Measurements from ENCODE around the gene BABAM2. TPM values are rescaled to one million over a fixed set of nuclear protein-coding genes. Genes with fewer than 3 reads are reported as not detected.

BABAM2 gene
- total and polyA plus RNA-seq, 9 of the 15 experiments (the other 6 are each of a cell fraction or from before 2014, with no cell fraction given), result 10.9 to 37.4 (median 25.6) TPM

DNA sequence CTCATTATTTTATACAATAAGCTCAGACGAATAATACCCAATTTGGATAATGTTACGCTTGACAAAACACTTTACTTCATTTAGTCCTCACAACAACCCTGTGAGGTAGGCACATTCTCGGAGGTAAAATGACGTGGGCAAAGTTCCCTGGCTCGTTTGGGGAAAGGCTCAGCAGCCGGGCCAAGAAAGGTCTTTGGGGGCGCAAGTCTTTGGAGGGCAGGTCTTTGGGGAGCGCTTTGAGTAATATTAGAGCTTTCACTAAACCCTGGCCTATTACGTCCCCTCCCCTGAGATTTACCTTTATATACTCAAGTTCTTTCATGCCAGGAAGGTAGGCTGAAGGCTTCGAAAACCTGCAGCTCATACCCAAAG is 769 bp upstream of the BABAM2 start:
- H2AFZ ChIP-seq (ENCODE audit: low read depth, low read length), result peak overlapping the region; percentile 98
- H3K36me3 ChIP-seq (ENCODE audit: control insufficient read depth, insufficient read depth, low read length), result peaks cover 4% of the 10 kb centered on the region; the same call in 1 of the 3 replicates
- DNase-seq (ENCODE audit: extremely low read depth in 1 of 4, low spot score in 3 of 4) (no peak), FAIRE-seq (no peak), ATAC-seq (peak; percentile 7)
- H3K4me2 ChIP-seq (ENCODE audit: insufficient read depth, low read length), result peak overlapping the region; percentile 96
- no peaks in the 10 kb centered on the region for H3K9me1 ChIP-seq (ENCODE audit: control insufficient read depth, insufficient read depth, low read length)
- TF ChIP-seq IRF9 (tag; IDR thresholded peaks at IDR 0.05) (no peak), ZNF121 (CRISPR knock-in tag; conservative IDR thresholded peaks at IDR 0.05) (no peak), ZZZ3 (IDR thresholded peaks at IDR 0.05) (no peak), CLOCK (CRISPR knock-in tag; IDR thresholded peaks at IDR 0.05; ENCODE audit: borderline replicate concordance) (no peak), ZBTB17 (CRISPR knock-in tag; IDR thresholded peaks at IDR 0.05) (no peak), E2F5 (CRISPR knock-in tag; IDR thresholded peaks at IDR 0.05) (no peak), NR2C2 (CRISPR knock-in tag; IDR thresholded peaks at IDR 0.05) (no peak), NR2C2 (tag; IDR thresholded peaks at IDR 0.05) (0 out of 2 replicates have a peak, but pooled peaks have one; percentile 87)
- TF ChIP-seq, protein P1, sequence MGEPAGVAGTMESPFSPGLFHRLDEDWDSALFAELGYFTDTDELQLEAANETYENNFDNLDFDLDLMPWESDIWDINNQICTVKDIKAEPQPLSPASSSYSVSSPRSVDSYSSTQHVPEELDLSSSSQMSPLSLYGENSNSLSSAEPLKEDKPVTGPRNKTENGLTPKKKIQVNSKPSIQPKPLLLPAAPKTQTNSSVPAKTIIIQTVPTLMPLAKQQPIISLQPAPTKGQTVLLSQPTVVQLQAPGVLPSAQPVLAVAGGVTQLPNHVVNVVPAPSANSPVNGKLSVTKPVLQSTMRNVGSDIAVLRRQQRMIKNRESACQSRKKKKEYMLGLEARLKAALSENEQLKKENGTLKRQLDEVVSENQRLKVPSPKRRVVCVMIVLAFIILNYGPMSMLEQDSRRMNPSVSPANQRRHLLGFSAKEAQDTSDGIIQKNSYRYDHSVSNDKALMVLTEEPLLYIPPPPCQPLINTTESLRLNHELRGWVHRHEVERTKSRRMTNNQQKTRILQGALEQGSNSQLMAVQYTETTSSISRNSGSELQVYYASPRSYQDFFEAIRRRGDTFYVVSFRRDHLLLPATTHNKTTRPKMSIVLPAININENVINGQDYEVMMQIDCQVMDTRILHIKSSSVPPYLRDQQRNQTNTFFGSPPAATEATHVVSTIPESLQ (CRISPR knock-in tag; IDR thresholded peaks at IDR 0.05), result no peak
- peak overlapping the region; percentile 93; the same call in 2 of the 3 replicates for H3K27ac ChIP-seq (ENCODE audit: extremely low read depth, low read depth, low read length)
- 21% methylated on average over 10 of the region's 10 CpGs for WGBS (ENCODE audit: insufficient coverage, low coverage, missing lambda C conversion rate)
- H3K79me2 ChIP-seq (ENCODE audit: control insufficient read depth, insufficient read depth, low read length), result peaks cover 26% of the 10 kb centered on the region
- peak overlapping the region; percentile 57 for H3K4me3 ChIP-seq
- no peaks in the 10 kb centered on the region for H3K27me3 ChIP-seq (ENCODE audit: control insufficient read depth in 2 of 2, insufficient read depth in 2 of 2, low read length in 2 of 2)
- no peaks in the 10 kb centered on the region for H4K20me1 ChIP-seq (replicated peaks; ENCODE audit: control insufficient read depth, insufficient read depth, low read length)
- H3K9me3 ChIP-seq (replicated peaks; ENCODE audit: control insufficient read depth, insufficient read depth, low read depth, low read length), result no peaks in the 10 kb centered on the region
- TSS peak; percentile 76 for BruUV-seq (replicated peaks)
- peak overlapping the region; percentile 84 to 89 for H3K9ac ChIP-seq (ENCODE audit: insufficient read depth in 1 of 2, low read depth in 2 of 2, low read length in 2 of 2)
- peaks cover 6 to 10% of the 10 kb centered on the region in 2 experiments; a peak in 4 of 5 replicates for H3K4me1 ChIP-seq (replicated peaks in 1 of 2; ENCODE audit: control insufficient read depth in 2 of 2, insufficient read depth in 2 of 2, low read length in 2 of 2)
- intact Hi-C loops (cut with micrococcal nuclease), result loop anchor here (10.0 kb wide), 2 partner anchors 135 to 505 kb away; partner anchors contain the start of gene FOSL2
- in situ Hi-C loops (cut with MboI), result no loop called here
- ChIA-PET POLR2A (interaction anchor here (0.6 to 1.5 kb wide), 3 partner anchors 9 to 466 kb away, joined by 3 to 5 read pairs (median 3); no protein-coding TSS in a partner anchor), CTCF (ENCODE audit: low intra/inter-chr PET ratio) (no interaction called here)
